ENCODE results near the gene WDR90. TPM values are rescaled to one million over a fixed set of nuclear protein-coding genes. Genes with fewer than 3 reads are reported as not detected.
A peak's percentile ranks its signal among the peaks of the same experiment; 100 is the strongest.

WDR90 gene
- total and polyA plus RNA-seq, 2 of the 13 experiments (the other 11 are each of a cell fraction or from before 2014, with no cell fraction given) = 14.9 to 28.9 TPM

DNA sequence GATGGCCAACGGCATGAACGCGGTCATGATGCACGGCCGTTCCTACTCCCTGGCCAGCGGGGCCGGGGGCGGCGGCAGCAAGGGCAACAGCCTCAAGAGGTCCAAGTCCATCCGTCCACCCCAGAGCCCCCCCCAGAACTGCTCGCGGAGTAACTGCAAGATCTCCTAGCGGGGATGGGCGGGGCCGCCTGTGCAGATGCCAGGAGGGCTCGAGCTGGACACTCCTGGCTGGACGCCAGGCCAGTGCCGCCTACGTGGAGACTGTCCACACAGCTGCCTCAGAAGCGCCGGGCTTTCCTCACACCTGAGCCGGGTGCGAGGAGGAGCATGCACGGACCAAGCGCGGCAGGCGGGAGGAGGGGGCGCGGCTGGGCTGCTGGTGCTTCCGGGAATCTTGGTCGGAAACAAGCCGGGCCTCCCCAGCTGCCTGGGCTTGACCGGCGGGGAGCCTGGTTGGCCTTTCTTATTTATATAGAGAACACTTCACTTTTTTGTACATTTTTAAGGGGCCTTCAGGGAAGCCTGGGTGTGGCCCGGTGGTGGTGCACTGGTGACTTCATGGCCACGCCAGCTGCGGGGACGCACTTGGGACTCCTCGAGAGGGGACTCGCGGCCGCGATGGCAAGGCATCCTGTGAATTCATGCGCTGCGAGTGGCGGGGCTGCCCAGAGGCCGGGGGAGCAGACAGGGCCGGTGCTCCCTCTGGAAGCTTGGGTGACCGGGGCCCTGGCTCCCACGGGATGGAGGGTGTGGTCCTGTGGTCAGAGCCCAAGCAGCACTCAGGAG lies 21.5 kb upstream of the WDR90 start (continued):
- peak; percentile 52 for TF ChIP-seq PRPF4 (IDR thresholded peaks at IDR 0.05; ENCODE audit: low read depth, low read length, poor library complexity, severe bottlenecking)

DNA sequence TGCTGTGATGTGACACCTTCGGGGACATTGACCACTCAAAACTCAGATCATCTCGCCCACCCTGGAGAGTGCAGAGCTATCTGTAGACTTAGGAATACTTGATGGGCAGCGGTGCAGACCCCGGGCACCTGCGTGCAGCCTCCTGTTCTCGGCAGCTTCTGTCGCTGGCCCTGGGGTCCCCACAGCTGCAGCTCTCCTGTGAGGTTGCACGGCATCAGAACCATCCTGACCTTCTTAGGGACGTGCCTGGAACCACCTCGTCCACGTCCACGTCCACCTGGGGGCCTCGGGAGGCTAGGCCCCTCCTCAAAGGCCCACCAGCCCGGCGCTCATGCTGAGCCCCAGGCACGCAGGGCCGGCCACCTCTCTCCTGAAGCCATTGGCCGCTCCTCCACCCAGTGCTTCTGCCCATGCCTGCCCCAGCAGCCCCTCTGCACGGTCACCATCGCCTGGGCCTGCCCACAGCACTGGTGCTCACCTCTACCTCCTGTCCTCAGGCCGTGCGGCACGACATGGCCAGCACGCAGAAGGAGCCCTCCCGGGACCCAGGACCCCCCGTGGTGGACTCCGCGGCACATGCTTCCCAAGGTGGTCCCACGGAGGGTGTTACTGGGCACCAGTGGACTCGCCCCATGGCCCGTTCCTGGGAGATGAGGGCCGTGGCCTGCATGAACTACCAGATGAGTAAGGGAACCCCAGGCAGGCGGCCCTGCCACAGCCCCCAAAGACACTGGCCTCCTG lies 20.7 kb upstream of the WDR90 start:
- no peaks in the 10 kb centered on the region for H3K9me3 ChIP-seq (ENCODE audit: low read length)
- H3K4me2 ChIP-seq (ENCODE audit: low read depth, low read length) = peak overlapping the region; percentile 95
- ChIA-PET POLR2A (interaction anchor here (1.0 kb wide), 1 partner anchor 41 kb away, joined by 3 read pairs; no protein-coding TSS in a partner anchor), CTCF (ENCODE audit: low intra/inter-chr PET ratio, low total read pairs) (no interaction called here)
- no peaks in the 10 kb centered on the region for H4K20me1 ChIP-seq (ENCODE audit: insufficient read depth, low read length)
- peaks cover 4% of the 10 kb centered on the region in 2 experiments; a peak in 2 of 5 replicates for H3K36me3 ChIP-seq (replicated peaks in 1 of 2; ENCODE audit: control insufficient read depth in 1 of 2, insufficient read depth in 2 of 2, low read length in 2 of 2)
- in situ Hi-C loops (cut with HindIII; ENCODE audit: extremely low pct_ligation_motif_present, low pct_unique_long_range_greater_than_20kb) = no loop called here
- TF ChIP-seq ZNF503 (CRISPR knock-in tag; IDR thresholded peaks at IDR 0.05) (no peak), HNRNPLL (IDR thresholded peaks at IDR 0.05; ENCODE audit: low read depth, low read length, poor library complexity, severe bottlenecking) (peak; percentile 6), AGO2 (optimal IDR thresholded peaks at IDR 0.05; ENCODE audit: low read depth, low read length) (peak; percentile 40), CAMTA2 (CRISPR knock-in tag; IDR thresholded peaks at IDR 0.05; ENCODE audit: borderline replicate concordance) (no peak), ZNF574 (CRISPR knock-in tag; IDR thresholded peaks at IDR 0.05) (no peak)
- no TSS peak for BruUV-seq (replicated peaks)
- FAIRE-seq (no peak), DNase-seq (ENCODE audit: low spot score) (no peak), ATAC-seq (no peak)
- intact Hi-C loops (cut with micrococcal nuclease; ENCODE audit: unreplicated experiment) = no loop called here
- H3K4me3 ChIP-seq (replicated peaks in 1 of 3; ENCODE audit: insufficient read depth in 1 of 3, low read depth in 2 of 3, low read length in 3 of 3) = no peak overlapping the region
- H3K9ac ChIP-seq (ENCODE audit: insufficient read depth, low read depth, low read length) = no peak overlapping the region
- H3K27me3 ChIP-seq (ENCODE audit: control insufficient read depth in 1 of 2, insufficient read depth in 2 of 2, low read length in 2 of 2) = no peaks in the 10 kb centered on the region
- 100% methylated on average over 7 of the region's 33 CpGs for WGBS (ENCODE audit: low lambda C conversion rate)
- no peak overlapping the region for H3K27ac ChIP-seq (ENCODE audit: extremely low read length, insufficient read depth, low read length)
- H3K4me1 ChIP-seq (ENCODE audit: insufficient read depth, low read length) = peaks cover 19% of the 10 kb centered on the region
- H3K79me2 ChIP-seq (ENCODE audit: insufficient read depth, low read length) = no peaks in the 10 kb centered on the region
- H2AFZ ChIP-seq (ENCODE audit: low read length) = no peak overlapping the region
